ENCODE measurements around the gene GPATCH1. TPM values are rescaled to one million over a fixed set of nuclear protein-coding genes. Genes with fewer than 3 reads are reported as not detected.

The GPATCH1 gene
- total RNA-seq, 3 donors from 2014 or later (not counting 1 experiment from before 2014, with no cell fraction given), result 9.1 to 15.0 (median 12.7) TPM

GRCh38 chr19:33110137-33110910 is 29.3 kb downstream of the GPATCH1 start:
- H3K4me3 Mint-ChIP-seq, result no peak overlapping the region
- 94% methylated on average over 6 of the region's 9 CpGs for WGBS (ENCODE audit: insufficient coverage)
- Histone ChIP-seq H3K9me3 (ENCODE audit: control insufficient read depth, insufficient read depth, low read length) (no peaks in the 10 kb centered on the region), H3K27ac (ENCODE audit: low read length) (no peak overlapping the region), H3K27me3 (ENCODE audit: control insufficient read depth, insufficient read depth, low read length) (no peaks in the 10 kb centered on the region), H3K4me3 (ENCODE audit: low read length) (no peak overlapping the region), H3K36me3 (ENCODE audit: control insufficient read depth, insufficient read depth, low read length) (peaks cover 57% of the 10 kb centered on the region), H3K4me1 (ENCODE audit: control insufficient read depth, insufficient read depth, low read length) (no peaks in the 10 kb centered on the region)
- intact Hi-C loops (cut with micrococcal nuclease), result no loop called here
- no peaks in the 10 kb centered on the region for H3K27me3 Mint-ChIP-seq (ENCODE audit: low read depth in 2 of 2)
- no peak for ATAC-seq
- no peaks in the 10 kb centered on the region for H3K9me3 Mint-ChIP-seq
- H3K36me3 Mint-ChIP-seq, result peaks cover 7% of the 10 kb centered on the region
- no peaks in the 10 kb centered on the region for H3K4me1 Mint-ChIP-seq
- no peak for TF ChIP-seq CTCF (IDR thresholded peaks at IDR 0.05)
- H3K27ac Mint-ChIP-seq, result no peak overlapping the region
- DNase-seq, result no peak

GRCh38 chr19:33111587-33111986 is 30.6 kb downstream of the GPATCH1 start:
- no peak for TF ChIP-seq CTCF (IDR thresholded peaks at IDR 0.05)
- H3K4me3 Mint-ChIP-seq, result no peak overlapping the region
- H3K27me3 Mint-ChIP-seq (ENCODE audit: low read depth in 2 of 2), result no peaks in the 10 kb centered on the region
- 95% methylated on average over 11 of the region's 11 CpGs for WGBS (ENCODE audit: insufficient coverage)
- no peaks in the 10 kb centered on the region for H3K4me1 Mint-ChIP-seq
- DNase-seq (no peak), ATAC-seq (no peak)
- H3K4me1 ChIP-seq (ENCODE audit: control insufficient read depth, insufficient read depth, low read length), result no peaks in the 10 kb centered on the region
- H3K36me3 ChIP-seq (ENCODE audit: control insufficient read depth, insufficient read depth, low read length), result peaks cover 57% of the 10 kb centered on the region
- no peak overlapping the region for H3K4me3 ChIP-seq (ENCODE audit: low read length)
- intact Hi-C loops (cut with micrococcal nuclease), result no loop called here
- peaks cover 13% of the 10 kb centered on the region for H3K36me3 Mint-ChIP-seq
- H3K27ac Mint-ChIP-seq, result no peak overlapping the region
- no peaks in the 10 kb centered on the region for H3K27me3 ChIP-seq (ENCODE audit: control insufficient read depth, insufficient read depth, low read length)
- H3K27ac ChIP-seq (ENCODE audit: low read length), result no peak overlapping the region
- H3K9me3 ChIP-seq (ENCODE audit: control insufficient read depth, insufficient read depth, low read length), result no peaks in the 10 kb centered on the region
- H3K9me3 Mint-ChIP-seq, result no peaks in the 10 kb centered on the region

GRCh38 chr19:33114312-33114711 is 33.3 kb downstream of the GPATCH1 start:
- ATAC-seq (no peak), DNase-seq (no peak)
- no peaks in the 10 kb centered on the region for H3K9me3 Mint-ChIP-seq
- TF ChIP-seq CTCF (IDR thresholded peaks at IDR 0.05), result no peak
- Histone ChIP-seq H3K27ac (ENCODE audit: low read length) (no peak overlapping the region), H3K9me3 (ENCODE audit: control insufficient read depth, insufficient read depth, low read length) (no peaks in the 10 kb centered on the region), H3K4me3 (ENCODE audit: low read length) (no peak overlapping the region), H3K4me1 (ENCODE audit: control insufficient read depth, insufficient read depth, low read length) (no peaks in the 10 kb centered on the region), H3K27me3 (ENCODE audit: control insufficient read depth, insufficient read depth, low read length) (no peaks in the 10 kb centered on the region), H3K36me3 (ENCODE audit: control insufficient read depth, insufficient read depth, low read length) (peaks cover 56% of the 10 kb centered on the region)
- peaks cover 20% of the 10 kb centered on the region for H3K36me3 Mint-ChIP-seq
- WGBS (ENCODE audit: insufficient coverage), result 97% methylated on average over 4 of the region's 4 CpGs
- no peaks in the 10 kb centered on the region for H3K4me1 Mint-ChIP-seq
- H3K4me3 Mint-ChIP-seq, result no peak overlapping the region
- peak overlapping the region in 1 of 2 donors; percentile 22 for H3K27ac Mint-ChIP-seq
- intact Hi-C loops (cut with micrococcal nuclease), result no loop called here
- no peaks in the 10 kb centered on the region for H3K27me3 Mint-ChIP-seq (ENCODE audit: low read depth in 2 of 2)

- Histone ChIP-seq H3K36me3 (ENCODE audit: control insufficient read depth, insufficient read depth, low read length) (peaks cover 38% of the 10 kb centered on the region), H3K9me3 (ENCODE audit: control insufficient read depth, insufficient read depth, low read length) (no peaks in the 10 kb centered on the region), H3K4me1 (ENCODE audit: control insufficient read depth, insufficient read depth, low read length) (no peaks in the 10 kb centered on the region), H3K27ac (ENCODE audit: low read length) (no peak overlapping the region), H3K27me3 (ENCODE audit: control insufficient read depth, insufficient read depth, low read length) (no peaks in the 10 kb centered on the region), H3K4me3 (ENCODE audit: low read length) (no peak overlapping the region)
- intact Hi-C loops (cut with micrococcal nuclease), result no loop called here
- no peak for DNase-seq
- no peaks in the 10 kb centered on the region for H3K27me3 Mint-ChIP-seq (ENCODE audit: low read depth in 2 of 2)
- no peak overlapping the region for H3K4me3 Mint-ChIP-seq
- H3K27ac Mint-ChIP-seq, result no peak overlapping the region
- peaks cover 14% of the 10 kb centered on the region for H3K36me3 Mint-ChIP-seq
- no peak for TF ChIP-seq CTCF (IDR thresholded peaks at IDR 0.05)
- WGBS (ENCODE audit: insufficient coverage), result over 99% methylated on average over 8 of the region's 8 CpGs
- no peak for ATAC-seq
- no peaks in the 10 kb centered on the region for H3K4me1 Mint-ChIP-seq
- no peaks in the 10 kb centered on the region for H3K9me3 Mint-ChIP-seq
Observed at GRCh38 chr19:33117501-33117900, 36.5 kb downstream of the GPATCH1 start.

Measured in natural killer cell (primary cell).